Karpas-422 (cell line): ENCODE data around the gene IL6. TPM values are rescaled to one million over a fixed set of nuclear protein-coding genes. Genes with fewer than 3 reads are reported as not detected.
"Not testable (repeated sequence)": the region's sequence is repeated elsewhere in the genome, so short reads cannot be mapped to it uniquely, and the experiment has no call there.

Source experiments
- DNase-seq: peaks from one replicate; pipeline ENCODE4 v3.0.0-alpha.2; 2015
- H2AFZ ChIP-seq: fragments of 200-600 bp; sonication (generic); 2 replicates; pipeline ENCODE4 v1.6.1; 2014; ENCODE audit warnings: antibody characterized with exemption, low read length, mixed read lengths
- H3K27ac ChIP-seq: fragments of 200-600 bp; sonication (generic); 2 replicates; pipeline ENCODE4 v1.5.1; 2014; ENCODE audit warnings: mild to moderate bottlenecking, low read length, moderate library complexity
- H3K27me3 ChIP-seq: fragments of 200-600 bp; sonication (generic); 2 replicates; pipeline ENCODE4 v1.6.1; 2014; ENCODE audit warnings: low read length, mixed read lengths
- H3K36me3 ChIP-seq: fragments of 200-600 bp; sonication (generic); 2 replicates; pipeline ENCODE4 v1.6.1; 2014; ENCODE audit warnings: low read length, mixed read lengths; ENCODE audit not compliant: insufficient read depth
- H3K4me1 ChIP-seq: fragments of 200-600 bp; sonication (generic); 2 replicates; pipeline ENCODE4 v1.6.1; 2014; ENCODE audit warnings: mild to moderate bottlenecking, low read length, mixed read lengths
- H3K4me2 ChIP-seq: fragments of 200-600 bp; sonication (generic); 2 replicates; pipeline ENCODE4 v1.6.1; 2014; ENCODE audit warnings: low read length, low read depth, mild to moderate bottlenecking; ENCODE audit not compliant: poor library complexity, severe bottlenecking
- H3K4me3 ChIP-seq: fragments of 200-600 bp; sonication (generic); 2 replicates; pipeline ENCODE4 v1.5.1; 2014; ENCODE audit warnings: mild to moderate bottlenecking, antibody characterized with exemption, low read length, mixed read lengths
- H3K79me2 ChIP-seq: fragments of 200-600 bp; sonication (generic); 2 replicates; pipeline ENCODE4 v1.6.1; 2014; ENCODE audit warnings: mild to moderate bottlenecking, low read length, mixed read lengths
- H3K9ac ChIP-seq: fragments of 200-600 bp; sonication (generic); 2 replicates; pipeline ENCODE4 v1.6.0; 2014; ENCODE audit warnings: low read length
- H3K9me2 ChIP-seq: fragments of 200-600 bp; sonication (generic), shearing (Covaris generic); replicated peaks from 2 replicates; pipeline ENCODE4 v1.6.0; 2014; ENCODE audit warnings: mild to moderate bottlenecking, low read length, moderate library complexity; ENCODE audit not compliant: insufficient read depth
- H3K9me3 ChIP-seq: fragments of 300-700, 200-600 bp; sonication (generic); 2 replicates; pipeline ENCODE4 v1.6.1; 2014; ENCODE audit warnings: low read length, mixed read lengths
- H4K20me1 ChIP-seq: fragments of 200-600 bp; sonication (generic); 2 replicates; pipeline ENCODE4 v1.6.1; 2014; ENCODE audit warnings: mild to moderate bottlenecking, antibody characterized with exemption, low read length, low read depth; ENCODE audit not compliant: insufficient read depth
- total RNA-seq: library from RNA; depleted of rRNA; stranded (reverse); fragments of >200 nt; shearing (Covaris generic); gene quantifications from 2 replicates; pipeline ENCODE4 v1.2.3, GENCODE V29; 2014; ENCODE audit warnings: low replicate concordance; rRNA removed

IL6 gene
- total RNA-seq, 1 experiment from 2014 or later: not detected

DNA sequence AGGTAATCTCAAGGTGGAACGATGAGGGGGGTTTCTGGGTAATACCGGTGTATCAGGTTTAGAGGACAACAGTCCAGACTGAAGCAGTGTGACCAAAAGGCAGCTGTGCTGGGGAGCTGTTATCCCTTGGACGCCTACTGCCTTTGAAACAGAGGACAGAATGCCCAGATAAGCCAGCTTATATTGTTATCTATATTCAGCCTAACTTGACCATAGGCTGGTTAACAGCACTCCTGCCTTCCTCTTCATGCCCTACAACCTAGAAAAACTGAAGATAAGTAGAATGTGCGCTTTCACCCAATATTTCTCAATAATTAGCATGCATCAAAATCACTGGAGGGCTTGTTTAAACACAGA, 44.9 kb downstream of the IL6 start:
- H4K20me1 ChIP-seq: no peaks in the 10 kb centered on the region
- no peaks in the 10 kb centered on the region for H3K36me3 ChIP-seq
- no peaks in the 10 kb centered on the region for H3K27me3 ChIP-seq
- H3K9me2 ChIP-seq: no peaks in the 10 kb centered on the region
- no peak overlapping the region for H2AFZ ChIP-seq
- no peak overlapping the region for H3K4me2 ChIP-seq
- no peaks in the 10 kb centered on the region for H3K79me2 ChIP-seq
- H3K27ac ChIP-seq: no peak overlapping the region
- no peak overlapping the region for H3K4me3 ChIP-seq
- H3K4me1 ChIP-seq: no peaks in the 10 kb centered on the region
- H3K9me3 ChIP-seq: no peaks in the 10 kb centered on the region
- H3K9ac ChIP-seq: no peak overlapping the region
- DNase-seq: no peak

DNA sequence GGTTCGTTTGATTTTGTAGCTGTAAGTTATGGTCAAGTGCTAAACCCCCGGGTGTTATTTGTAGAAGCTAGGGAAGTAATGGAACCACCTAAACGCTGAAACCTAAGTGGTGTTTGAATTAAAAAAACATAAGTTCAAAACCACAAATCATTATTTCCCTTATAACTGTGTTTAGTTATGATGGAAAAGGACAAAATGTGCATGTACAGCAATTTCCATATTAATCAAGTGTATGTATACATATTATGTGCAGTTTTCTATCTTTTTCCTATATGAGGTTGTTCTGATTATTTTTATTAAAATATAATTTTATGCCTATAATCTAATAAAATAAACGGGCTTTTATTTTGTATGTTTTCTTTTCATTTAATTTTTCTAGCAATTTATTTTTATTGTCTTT, 45.9 kb downstream of the IL6 start:
- no peaks in the 10 kb centered on the region for H3K36me3 ChIP-seq
- no peaks in the 10 kb centered on the region for H3K79me2 ChIP-seq
- no peaks in the 10 kb centered on the region for H3K9me3 ChIP-seq
- DNase-seq: no peak
- H2AFZ ChIP-seq: no peak overlapping the region
- H3K4me2 ChIP-seq: no peak overlapping the region
- H3K27ac ChIP-seq: no peak overlapping the region
- H3K27me3 ChIP-seq: no peaks in the 10 kb centered on the region
- no peaks in the 10 kb centered on the region for H3K9me2 ChIP-seq
- H3K4me3 ChIP-seq: no peak overlapping the region
- no peaks in the 10 kb centered on the region for H4K20me1 ChIP-seq
- no peak overlapping the region for H3K9ac ChIP-seq
- H3K4me1 ChIP-seq: no peaks in the 10 kb centered on the region

DNA sequence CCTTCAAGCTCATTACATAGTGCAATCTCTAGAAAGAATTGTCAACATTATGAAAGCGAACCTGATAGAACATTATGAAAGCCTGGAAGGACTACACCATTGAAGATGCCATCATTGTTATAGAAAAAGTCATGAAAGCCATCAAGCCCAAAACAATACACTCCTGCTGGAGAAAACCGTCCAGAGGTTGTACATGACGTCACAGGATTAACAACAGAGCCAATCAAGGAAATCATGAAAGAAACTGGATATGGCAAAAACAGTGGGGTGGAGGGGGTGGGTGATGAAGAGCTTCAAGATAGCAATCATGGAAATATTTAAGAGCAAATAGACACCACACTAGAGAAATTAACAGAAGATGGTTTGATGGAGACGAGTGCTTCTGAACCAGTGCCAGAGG, 50.0 kb downstream of the IL6 start:
- Histone ChIP-seq H2AFZ (no peak overlapping the region), H3K4me2 (no peak overlapping the region), H3K27me3 (no peaks in the 10 kb centered on the region), H3K9me2 (no peaks in the 10 kb centered on the region), H3K27ac (no peak overlapping the region), H4K20me1 (no peaks in the 10 kb centered on the region), H3K79me2 (no peaks in the 10 kb centered on the region), H3K36me3 (no peaks in the 10 kb centered on the region), H3K4me3 (no peak overlapping the region), H3K9me3 (no peaks in the 10 kb centered on the region), H3K4me1 (no peaks in the 10 kb centered on the region), H3K9ac (no peak overlapping the region)
- no peak for DNase-seq

DNA sequence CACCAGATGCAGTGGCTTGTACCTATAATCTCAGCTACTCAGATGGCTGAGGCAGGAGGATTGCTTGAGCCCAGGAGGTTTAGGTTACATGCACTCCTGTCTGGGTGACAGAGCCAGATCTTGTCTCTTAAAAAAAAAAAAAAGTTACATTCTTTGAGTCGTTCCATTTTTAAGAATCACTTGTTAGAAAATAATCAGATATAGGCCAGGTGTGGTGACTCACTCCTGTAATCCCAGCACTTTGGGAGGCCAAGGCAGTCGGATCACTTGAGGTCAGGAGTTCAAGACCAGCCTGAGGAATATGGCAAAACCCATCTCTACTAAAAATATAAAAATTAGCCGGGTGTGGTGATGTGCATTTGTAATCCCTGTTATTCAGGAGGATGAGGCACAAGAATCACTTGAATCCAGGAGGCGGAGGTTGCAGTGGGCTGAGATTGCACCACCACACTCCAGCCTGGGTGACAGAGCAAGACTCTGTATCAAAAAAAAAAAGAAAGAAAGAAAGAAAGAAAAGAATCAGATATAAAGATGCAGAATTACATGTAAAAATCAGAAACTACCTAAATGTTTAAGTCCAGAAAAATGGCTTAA, 52.8 kb downstream of the IL6 start:
- not testable (repeated sequence) for H3K4me2 ChIP-seq, DNase-seq, H3K36me3 ChIP-seq, H3K27me3 ChIP-seq, H3K4me3 ChIP-seq, H4K20me1 ChIP-seq, H3K9me3 ChIP-seq, H3K79me2 ChIP-seq, H3K27ac ChIP-seq, H2AFZ ChIP-seq, H3K9me2 ChIP-seq, H3K4me1 ChIP-seq, H3K9ac ChIP-seq

DNA sequence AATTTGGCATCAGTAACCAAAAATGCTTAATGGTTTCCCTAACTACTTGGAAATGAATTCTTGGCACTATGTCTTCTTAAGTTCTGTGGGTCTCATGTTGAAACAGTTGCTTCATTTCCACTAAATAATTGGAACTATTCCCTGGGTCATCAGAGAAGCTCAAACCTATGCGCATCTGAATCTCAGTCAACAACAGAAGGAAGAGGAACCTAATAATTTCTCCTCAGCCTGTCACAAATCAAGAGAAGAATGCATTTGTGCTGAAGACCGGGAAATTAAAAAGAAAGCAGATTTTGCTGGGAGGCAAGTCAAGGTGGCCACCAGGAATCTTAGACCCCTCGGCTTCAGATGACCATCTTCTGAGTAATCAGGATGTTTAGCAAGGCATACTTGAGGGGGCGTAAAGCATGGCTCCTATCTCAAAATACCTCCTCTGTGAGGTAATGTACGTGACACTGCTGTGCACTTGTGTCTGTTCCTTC, 54.3 kb downstream of the IL6 start:
- H3K9ac ChIP-seq: no peak overlapping the region
- no peak overlapping the region for H3K27ac ChIP-seq
- H3K4me1 ChIP-seq: no peaks in the 10 kb centered on the region
- H3K4me2 ChIP-seq: no peak overlapping the region
- H2AFZ ChIP-seq: no peak overlapping the region
- H3K9me2 ChIP-seq: no peaks in the 10 kb centered on the region
- H3K36me3 ChIP-seq: no peaks in the 10 kb centered on the region
- no peaks in the 10 kb centered on the region for H3K79me2 ChIP-seq
- H3K27me3 ChIP-seq: no peaks in the 10 kb centered on the region
- H3K4me3 ChIP-seq: no peak overlapping the region
- no peaks in the 10 kb centered on the region for H4K20me1 ChIP-seq
- no peak for DNase-seq
- no peaks in the 10 kb centered on the region for H3K9me3 ChIP-seq

Other genes with a start within 250 kb of the IL6 start
- not detected in 2 replicates for gene STEAP1B, start 227.0 kb upstream of the IL6 start, total RNA-seq
- 169 and 170 TPM in 2 replicates for gene TOMM7, start 95.6 kb downstream of the IL6 start, total RNA-seq